Measurements from ENCODE around the gene EML6.

Gene EML6

DNA sequence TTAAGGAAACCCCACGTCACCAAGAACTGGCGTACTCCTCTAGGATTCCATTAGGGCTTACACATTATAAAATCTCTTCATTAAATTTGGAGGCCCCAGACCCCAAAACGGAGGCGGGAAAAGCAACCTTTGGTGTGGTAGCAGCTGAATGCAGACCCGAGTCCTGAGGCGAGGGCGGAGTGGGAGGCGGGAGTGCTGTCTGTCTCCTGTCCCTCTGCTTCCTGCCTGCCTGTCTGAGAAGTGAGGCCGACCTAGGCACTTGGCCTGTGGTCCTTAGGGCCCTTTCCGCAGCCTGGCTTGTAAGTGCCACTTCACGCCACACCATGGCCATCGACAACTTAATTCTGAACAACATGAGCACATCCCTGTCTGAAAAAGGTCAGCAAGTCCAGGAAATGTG lies 224.7 kb downstream of the EML6 start:
- Mint-ChIP-seq H3K4me1 (peaks cover 48% of the 10 kb centered on the region), H3K9me3 (peaks cover 7% of the 10 kb centered on the region), H3K36me3 (ENCODE audit: low read depth) (no peaks in the 10 kb centered on the region), H3K27ac (no peak overlapping the region), H3K27me3 (ENCODE audit: low read depth, poor library complexity) (peaks cover 7% of the 10 kb centered on the region), H3K4me3 (no peak overlapping the region)
- TF ChIP-seq, protein P1, sequence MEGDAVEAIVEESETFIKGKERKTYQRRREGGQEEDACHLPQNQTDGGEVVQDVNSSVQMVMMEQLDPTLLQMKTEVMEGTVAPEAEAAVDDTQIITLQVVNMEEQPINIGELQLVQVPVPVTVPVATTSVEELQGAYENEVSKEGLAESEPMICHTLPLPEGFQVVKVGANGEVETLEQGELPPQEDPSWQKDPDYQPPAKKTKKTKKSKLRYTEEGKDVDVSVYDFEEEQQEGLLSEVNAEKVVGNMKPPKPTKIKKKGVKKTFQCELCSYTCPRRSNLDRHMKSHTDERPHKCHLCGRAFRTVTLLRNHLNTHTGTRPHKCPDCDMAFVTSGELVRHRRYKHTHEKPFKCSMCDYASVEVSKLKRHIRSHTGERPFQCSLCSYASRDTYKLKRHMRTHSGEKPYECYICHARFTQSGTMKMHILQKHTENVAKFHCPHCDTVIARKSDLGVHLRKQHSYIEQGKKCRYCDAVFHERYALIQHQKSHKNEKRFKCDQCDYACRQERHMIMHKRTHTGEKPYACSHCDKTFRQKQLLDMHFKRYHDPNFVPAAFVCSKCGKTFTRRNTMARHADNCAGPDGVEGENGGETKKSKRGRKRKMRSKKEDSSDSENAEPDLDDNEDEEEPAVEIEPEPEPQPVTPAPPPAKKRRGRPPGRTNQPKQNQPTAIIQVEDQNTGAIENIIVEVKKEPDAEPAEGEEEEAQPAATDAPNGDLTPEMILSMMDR (IDR thresholded peaks at IDR 0.05), result no peak
- no peak for DNase-seq

DNA sequence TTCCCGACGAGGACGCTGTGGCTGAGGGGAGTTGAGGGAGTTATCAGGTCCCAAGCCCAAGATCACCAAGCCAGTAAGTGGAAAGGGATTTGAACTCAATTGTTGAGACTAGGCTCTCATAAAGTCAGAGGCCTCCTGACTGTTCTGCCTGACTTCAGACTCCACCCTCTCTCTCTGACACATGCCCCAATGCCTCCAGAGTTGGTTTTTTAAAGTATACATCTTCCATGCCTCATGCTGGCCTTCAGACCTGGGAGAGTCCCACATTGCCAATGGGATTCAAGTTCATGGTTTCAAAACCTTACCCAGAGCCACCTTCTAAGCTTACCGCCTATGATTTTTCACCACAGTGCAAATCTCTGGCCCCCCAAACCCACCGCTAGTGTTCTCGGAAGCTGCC lies 226.0 kb downstream of the EML6 start:
- no peaks in the 10 kb centered on the region for H3K36me3 Mint-ChIP-seq (ENCODE audit: low read depth)
- TF ChIP-seq, protein P1 (IDR thresholded peaks at IDR 0.05), result no peak
- peaks cover 7% of the 10 kb centered on the region for H3K27me3 Mint-ChIP-seq (ENCODE audit: low read depth, poor library complexity)
- peaks cover 49% of the 10 kb centered on the region for H3K4me1 Mint-ChIP-seq
- DNase-seq, result no peak
- no peak overlapping the region for H3K4me3 Mint-ChIP-seq
- H3K9me3 Mint-ChIP-seq, result peaks cover 7% of the 10 kb centered on the region
- peak overlapping the region; percentile 31 for H3K27ac Mint-ChIP-seq

DNA sequence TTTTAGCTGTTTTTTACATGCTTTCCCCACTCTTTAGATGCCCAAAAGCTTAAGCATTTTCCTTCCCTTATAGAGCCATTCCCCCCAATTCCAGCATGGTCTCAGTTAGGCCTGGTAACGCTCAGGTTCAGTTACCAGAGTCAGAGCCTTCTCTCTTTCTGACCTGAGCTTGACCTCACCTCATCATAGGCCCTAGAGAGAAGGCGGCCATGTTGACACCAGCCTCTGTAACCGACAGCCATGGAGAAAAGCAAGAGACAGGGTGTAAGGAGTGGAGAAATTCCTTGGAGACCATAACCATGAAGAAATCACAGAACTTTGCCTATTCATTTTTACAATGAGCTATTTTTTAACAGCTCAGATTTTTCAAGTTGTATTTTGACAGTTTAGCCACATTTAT lies 227.3 kb downstream of the EML6 start:
- Mint-ChIP-seq H3K9me3 (peaks cover under 1% of the 10 kb centered on the region), H3K36me3 (ENCODE audit: low read depth) (no peaks in the 10 kb centered on the region), H3K27me3 (ENCODE audit: low read depth, poor library complexity) (peaks cover 7% of the 10 kb centered on the region), H3K4me1 (peaks cover 57% of the 10 kb centered on the region), H3K27ac (peak overlapping the region; percentile 70), H3K4me3 (no peak overlapping the region)
- DNase-seq, result no peak
- TF ChIP-seq, protein P1 (IDR thresholded peaks at IDR 0.05), result no peak

GRCh38 chr2:54952425-54952824 lies 229.0 kb downstream of the EML6 start:
- Mint-ChIP-seq H3K4me3 (no peak overlapping the region), H3K36me3 (ENCODE audit: low read depth) (no peaks in the 10 kb centered on the region), H3K27ac (no peak overlapping the region), H3K9me3 (no peaks in the 10 kb centered on the region), H3K4me1 (peaks cover 62% of the 10 kb centered on the region), H3K27me3 (ENCODE audit: low read depth, poor library complexity) (peaks cover 7% of the 10 kb centered on the region)
- TF ChIP-seq, protein P1 (IDR thresholded peaks at IDR 0.05), result no peak
- no peak for DNase-seq

- Mint-ChIP-seq H3K9me3 (no peaks in the 10 kb centered on the region), H3K4me1 (peaks cover 61% of the 10 kb centered on the region), H3K36me3 (ENCODE audit: low read depth) (no peaks in the 10 kb centered on the region), H3K4me3 (no peak overlapping the region), H3K27me3 (ENCODE audit: low read depth, poor library complexity) (peaks cover 7% of the 10 kb centered on the region), H3K27ac (peak overlapping the region; percentile 6)
- TF ChIP-seq, protein P1 (IDR thresholded peaks at IDR 0.05), result no peak
- no peak for DNase-seq
These were observed 229.6 kb downstream of the EML6 start for GRCh38 chr2:54952978-54953456.

- Mint-ChIP-seq H3K36me3 (ENCODE audit: low read depth) (no peaks in the 10 kb centered on the region), H3K9me3 (no peaks in the 10 kb centered on the region), H3K4me1 (peaks cover 54% of the 10 kb centered on the region), H3K27me3 (ENCODE audit: low read depth, poor library complexity) (peaks cover 7% of the 10 kb centered on the region), H3K4me3 (no peak overlapping the region), H3K27ac (no peak overlapping the region)
- TF ChIP-seq, protein P1 (IDR thresholded peaks at IDR 0.05), result no peak
- DNase-seq, result no peak
These were observed 230.7 kb downstream of the EML6 start for GRCh38 chr2:54954158-54954557.

All from nephron progenitor cell (in vitro differentiated cells).